Uterus (tissue), 2 donors: ENCODE measurements around the gene GRIK3.

ENCODE experiments used
- CTCF ChIP-seq, 4 experiments: fragments of 200-600 bp in 2 of 4; fragments of 450-650 bp in 2 of 4; sonication (generic) in 2 of 4; IDR thresholded peaks; one replicate each; pipeline ENCODE4 v1.5.1; 2016 to 2019; ENCODE audit warnings: antibody characterized with exemption in 4 of 4, mild to moderate bottlenecking in 2 of 4, moderate library complexity in 1 of 4
- POLR2A ChIP-seq, 2 donors: fragments of 450-650 bp; IDR thresholded peaks; one replicate each; pipeline ENCODE4 v1.6.1; 2016; ENCODE audit warnings: antibody characterized with exemption in 2 of 2, mild to moderate bottlenecking in 1 of 2, moderate library complexity in 1 of 2

GRCh38 chr1:36882536-36883285 lies 151.6 kb downstream of the GRIK3 start:
- TF ChIP-seq CTCF (IDR thresholded peaks at IDR 0.05) (no peak), POLR2A (IDR thresholded peaks at IDR 0.05) (no peak)
